GM12875 (cell line): ENCODE measurements around the gene HAX1.
"Not testable (repeated sequence)": the region's sequence is repeated elsewhere in the genome, so short reads cannot be mapped to it uniquely, and the experiment has no call there.

Source experiments
- H3K4me3 ChIP-seq: one replicate; pipeline ENCODE4 v1.5.1; 2011; ENCODE audit warnings: low read depth, low read length, control low read depth
- CTCF ChIP-seq: IDR thresholded peaks from 2 replicates; pipeline ENCODE4 v1.5.1; 2011; ENCODE audit warnings: low read depth, mild to moderate bottlenecking, control low read depth, inconsistent platforms, low read length, moderate library complexity, borderline replicate concordance; ENCODE audit not compliant: insufficient read depth

The HAX1 gene

DNA sequence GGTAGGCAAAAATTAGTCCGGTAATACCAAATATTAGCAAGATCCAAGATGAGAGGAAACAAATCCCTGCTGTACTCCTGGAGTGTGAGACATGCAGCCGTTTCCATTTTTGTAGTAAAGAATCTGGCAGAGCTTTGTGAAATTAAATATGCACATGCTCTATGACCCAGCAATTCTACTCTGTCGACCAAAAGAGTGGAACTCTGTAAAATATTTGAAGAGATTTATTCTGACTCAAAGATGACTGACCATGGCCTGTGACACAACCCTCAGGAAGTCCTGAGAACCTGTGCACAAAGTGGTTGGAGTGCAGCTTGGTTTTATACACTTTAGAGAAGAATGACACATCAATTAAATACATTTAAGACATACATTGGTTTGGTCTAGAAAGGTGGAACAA is 16.2 kb downstream of the HAX1 start:
- TF ChIP-seq CTCF = no peak
- no peak overlapping the region for H3K4me3 ChIP-seq

DNA sequence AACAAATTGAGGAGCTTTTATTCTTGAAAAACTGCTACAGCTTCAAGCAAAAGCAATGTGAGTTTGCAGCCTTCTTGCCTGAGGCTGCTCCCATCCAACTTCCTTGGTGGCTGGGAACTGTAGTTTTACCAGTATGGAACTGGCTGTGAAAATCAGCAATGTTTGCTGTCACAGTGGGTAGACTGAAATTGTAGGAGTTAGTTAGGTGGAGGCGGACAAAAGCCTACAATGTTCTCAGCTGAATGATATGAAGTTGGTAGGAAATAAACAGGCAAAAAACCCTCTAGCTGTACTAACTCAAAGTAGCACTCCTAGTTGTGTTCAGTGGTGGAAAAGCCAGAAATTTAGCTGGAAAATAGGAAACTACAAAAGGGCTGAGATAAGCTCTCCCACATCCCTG is 18.5 kb downstream of the HAX1 start:
- TF ChIP-seq CTCF = no peak
- H3K4me3 ChIP-seq = no peak overlapping the region

DNA sequence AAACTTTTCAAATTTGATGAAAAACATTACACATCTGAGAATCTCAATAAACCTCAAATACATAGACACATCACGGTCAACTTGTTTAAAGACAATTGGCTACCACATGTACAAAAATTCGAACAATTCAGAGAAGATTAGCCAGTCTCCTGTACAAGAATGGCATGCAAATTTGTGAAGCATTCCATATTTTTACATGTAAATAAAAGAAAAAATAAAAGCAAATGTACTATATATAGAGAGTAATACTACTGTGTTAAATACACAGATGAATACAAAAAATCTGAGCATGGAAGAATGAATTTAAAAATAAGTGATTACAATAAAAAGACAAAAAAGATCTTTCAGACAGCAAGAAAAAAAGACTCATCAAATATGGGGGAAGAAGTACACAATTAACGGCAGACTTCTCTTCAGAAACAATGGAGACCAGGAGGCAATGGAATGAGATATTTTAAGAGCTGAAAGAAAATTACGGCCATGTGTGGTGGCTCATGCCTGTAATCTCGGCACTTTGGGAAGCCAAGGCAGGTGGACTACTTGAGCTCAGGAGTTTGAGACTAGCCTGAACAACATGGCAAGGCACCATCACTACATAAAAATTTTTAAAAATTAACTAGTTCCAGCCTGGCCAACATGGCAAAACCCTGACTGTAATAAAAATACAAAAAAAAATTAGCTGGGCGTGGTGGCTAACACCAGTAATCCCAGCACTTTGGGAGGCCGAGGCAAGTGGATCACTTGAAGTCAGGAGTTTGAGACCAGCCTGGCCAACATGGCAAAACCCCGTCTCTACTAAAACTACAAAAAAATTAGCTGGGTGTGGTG is 23.2 kb downstream of the HAX1 start:
- TF ChIP-seq CTCF = no peak

DNA sequence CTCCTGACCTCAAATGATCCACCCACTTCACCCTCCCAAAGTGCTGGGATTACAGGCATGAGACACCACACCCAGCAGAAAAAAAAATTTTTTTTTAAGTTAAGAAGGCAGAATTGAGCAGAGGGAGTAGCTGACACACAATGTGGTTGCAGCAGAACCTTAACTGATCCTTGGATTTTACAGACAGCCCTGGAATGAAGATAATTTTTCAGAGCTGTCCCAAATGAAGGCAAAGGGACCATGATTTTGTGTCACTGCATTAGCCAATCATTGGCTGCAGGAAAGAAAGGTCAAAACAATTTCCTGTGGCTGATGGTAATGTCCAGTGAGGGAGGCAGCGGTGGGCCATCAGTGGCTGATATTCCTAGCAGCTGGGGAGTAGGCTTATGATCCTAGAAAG is 29.2 kb downstream of the HAX1 start:
- TF ChIP-seq CTCF = no peak
- no peak overlapping the region for H3K4me3 ChIP-seq

More for the DNA sequence above, 23.2 kb downstream of the HAX1 start:
- no peak overlapping the region for H3K4me3 ChIP-seq

- no peak overlapping the region for H3K4me3 ChIP-seq
These were observed 32.4 kb downstream of the HAX1 start for GRCh38 chr1:154304664-154305337.

DNA sequence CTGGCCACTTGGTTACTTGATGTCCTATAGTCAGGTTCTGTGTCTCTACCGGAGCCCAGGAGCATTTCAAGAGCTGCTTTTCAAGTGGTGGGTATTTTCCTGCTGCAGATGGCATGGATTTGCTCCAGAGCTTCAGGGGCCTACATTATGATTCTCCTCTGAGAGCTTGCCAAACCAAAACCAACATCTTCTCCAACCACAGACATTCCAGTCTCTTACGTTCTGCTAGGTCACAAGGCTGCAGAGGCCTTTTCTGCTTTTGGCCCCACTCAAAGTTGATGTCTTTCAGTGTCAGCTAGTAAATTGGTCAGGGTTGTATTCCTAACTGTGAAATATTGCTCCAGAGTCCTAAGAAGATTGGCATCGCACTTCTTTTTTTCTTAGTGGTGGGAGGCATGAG is 33.7 kb downstream of the HAX1 start:
- TF ChIP-seq CTCF = no peak
- no peak overlapping the region for H3K4me3 ChIP-seq

More at GRCh38 chr1:154304664-154305337, 32.4 kb downstream of the HAX1 start:
- TF ChIP-seq CTCF = no peak

DNA sequence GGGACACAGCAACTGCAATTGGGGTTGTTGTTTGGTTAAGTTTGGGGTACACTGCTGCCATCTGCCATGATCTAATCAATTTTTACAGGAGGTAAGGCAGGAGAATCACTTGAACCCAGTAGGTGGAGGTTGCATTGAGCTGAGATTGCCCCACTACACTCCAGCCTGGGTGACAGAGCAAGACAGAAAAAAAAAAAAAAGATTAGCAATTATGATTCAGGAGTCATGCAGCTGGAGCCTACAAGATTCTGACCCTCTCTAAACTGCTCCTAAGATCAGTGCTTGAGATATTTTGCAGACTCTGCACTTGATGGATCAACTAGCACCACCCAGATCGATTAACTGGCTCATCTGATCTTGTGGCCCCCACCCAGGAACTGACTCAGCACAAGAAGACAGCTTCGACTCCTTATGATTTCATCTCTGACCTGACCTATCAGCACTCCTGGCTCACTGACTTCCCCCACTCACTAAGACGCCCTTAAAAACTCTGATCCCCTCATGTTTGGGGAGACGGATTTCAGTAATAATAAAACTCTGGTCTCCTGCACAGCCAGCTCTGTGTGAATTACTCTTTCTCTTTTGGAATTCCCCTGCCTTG is 35.3 kb downstream of the HAX1 start:
- H3K4me3 ChIP-seq = not testable (repeated sequence)

- not testable (repeated sequence) for H3K4me3 ChIP-seq
These were observed 36.7 kb downstream of the HAX1 start for GRCh38 chr1:154309136-154309535.

DNA sequence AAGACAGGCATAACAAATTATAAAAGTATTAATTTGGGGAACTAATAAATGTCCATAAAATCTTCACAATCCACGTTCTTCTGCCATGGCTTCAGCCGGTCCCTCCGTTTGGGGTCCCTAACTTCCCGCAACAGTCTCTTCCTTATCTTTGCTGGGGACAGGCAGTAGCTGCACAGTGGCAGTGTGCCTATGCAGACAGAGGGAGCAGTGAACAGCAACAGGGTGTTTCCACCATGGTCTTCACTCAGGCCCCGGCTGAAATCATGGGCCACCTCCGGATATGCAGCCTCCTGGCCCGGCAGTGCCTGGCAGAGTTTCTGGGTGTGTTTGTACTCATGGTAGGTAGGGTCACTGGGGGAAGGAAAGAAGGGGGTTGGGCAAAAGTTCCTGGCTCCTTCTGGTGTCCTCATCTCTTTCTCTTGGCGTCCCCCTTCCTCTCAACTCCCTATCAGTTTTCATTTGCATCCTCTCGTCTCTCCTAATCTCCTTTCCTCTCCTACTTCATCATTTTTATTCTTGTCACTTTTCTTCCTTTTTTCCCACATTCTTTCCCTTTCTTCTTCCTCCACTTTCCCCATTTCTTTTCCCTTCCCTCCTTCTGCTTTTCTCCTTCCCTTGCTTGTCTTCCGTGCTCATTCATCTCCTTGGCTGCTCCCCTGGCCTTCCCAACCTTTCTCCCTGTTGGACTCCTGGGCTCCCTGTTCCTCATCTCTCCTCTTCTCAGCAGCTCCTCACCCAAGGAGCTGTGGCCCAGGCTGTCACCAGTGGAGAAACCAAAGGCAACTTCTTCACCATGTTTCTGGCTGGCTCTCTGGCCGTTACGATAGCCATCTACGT is 40.0 kb downstream of the HAX1 start:
- H3K4me3 ChIP-seq = not testable (repeated sequence)
